Adrenal gland (tissue), 12 donors: Measurements from ENCODE around the gene KCNMB4. TPM values are rescaled to one million over a fixed set of nuclear protein-coding genes. Genes with fewer than 3 reads are reported as not detected.

Experiments
- DNase-seq, 7 donors: peaks; one replicate each; pipeline ENCODE4 v3.0.0-alpha.2; 2019 to 2020
- H3K27ac ChIP-seq, 5 donors: fragments of 200-600 bp; sonication (generic) in 4 of 5; 1 replicate in 3 of 5; 2 replicates in 2 of 5; pipeline versions ENCODE4 v1.5.1 to v1.8.0; 2016 to 2020; ENCODE audit warnings: mild to moderate bottlenecking in 1 of 5
- H3K27me3 ChIP-seq: fragments of 200-600 bp; 2 replicates; pipeline ENCODE4 v1.8.0; 2021
- H3K36me3 ChIP-seq, 2 donors: fragments of 200-600 bp; replicated peaks in 1 of 2; 1 replicate in 1 of 2; 2 replicates in 1 of 2; pipeline versions ENCODE4 v1.5.1 to v1.8.0; 2018 to 2022
- H3K4me1 ChIP-seq, 2 donors: fragments of 200-600 bp; replicated peaks in 1 of 2; 1 replicate in 1 of 2; 2 replicates in 1 of 2; pipeline versions ENCODE4 v1.5.1 to v1.8.0; 2018 to 2021
- H3K4me3 ChIP-seq, 4 donors: fragments of 200-600 bp; sonication (generic) in 3 of 4; one replicate each; pipeline ENCODE4 v1.5.1; 2016 to 2018
- H3K9me3 ChIP-seq, 3 donors: fragments of 200-600 bp; sonication (generic) in 1 of 3; replicated peaks in 1 of 3; 1 replicate in 2 of 3; 2 replicates in 1 of 3; pipeline versions ENCODE4 v1.5.1 to v1.8.0; 2016 to 2021
- POLR2A ChIP-seq, 2 donors: fragments of 450-650 bp; IDR thresholded peaks; one replicate each; pipeline ENCODE4 v1.6.1; 2017; ENCODE audit warnings: antibody characterized with exemption in 2 of 2, mild to moderate bottlenecking in 2 of 2, moderate library complexity in 1 of 2
- WGBS, 4 donors: extraction: QIAGEN DNeasy Blood & Tissue Kit in 2 of 4; methylation state at CpG; one replicate each; pipeline versions ENCODE4 v1.1.5 to v1.1.7; 2013 to 2017; 5-methylcytosine and 5-hydroxymethylcytosine counted together
- intact Hi-C, 2 donors: fragments of 100-400 bp; cut with DNase I; formaldehyde crosslinking; loops; one replicate each; pipeline versions ENCODE4 v1.14.1 to v1.15.0; 2022 to 2023
- polyA plus RNA-seq, 3 donors: library from polyadenylated mRNA; stranded (reverse); fragments of 200-250 nt in 2 of 3; fragments of 350-450 nt in 1 of 3; fragmentation: Illumina TruSeq in 1 of 3; extraction: RNeasy Lipid Tissue Mini Kit (QIAGEN cat#74804) in 1 of 3; gene quantifications; one replicate each; pipeline ENCODE4 v1.2.3, GENCODE V29; 2013 to 2014
- total RNA-seq, 9 donors: library from RNA; depleted of rRNA in 4 of 9; stranded (reverse); fragments of >200 nt in 4 of 9; fragments of 120-200 nt in 1 of 9; fragmentation: NEBNext Ultra II Directional in 1 of 9; extraction: Animal tissue kit (Norgen Biotek cat#: 25700) in 1 of 9; gene quantifications; one replicate each; pipeline versions ENCODE4 v1.1.0 to v1.2.4, GENCODE V29; 2013 to 2023
- TF ChIP-seq, protein P1 (sequence below), 6 experiments: fragments of 450-650 bp in 4 of 6; fragments of 200-600 bp in 2 of 6; sonication (generic) in 1 of 6; IDR thresholded peaks; 1 replicate in 5 of 6; 2 replicates in 1 of 6; pipeline versions ENCODE4 v1.5.1 to v1.8.0; 2016 to 2021; ENCODE audit warnings: antibody characterized with exemption in 6 of 6, mild to moderate bottlenecking in 2 of 6, moderate library complexity in 1 of 6
- donor health status: healthy with polysubstance abuse.
- donor health status: Bipolar disorder and iron deficiency.
- donor health status: DM: yes; HTN: yes; CAD: no.
- donor health status: DM: no; HTN: no; CAD: no.
- donor health status: DM: no; HTN: no; CAD: no.
- donor health status: DM: yes; HTN: yes; CAD: no.

The KCNMB4 gene
- total and polyA plus RNA-seq, 12 donors: 2.2 to 23.3 (median 8.8) TPM

- H3K27me3 ChIP-seq: no peaks in the 10 kb centered on the region
- H3K4me1 ChIP-seq: peaks cover 0 to 10% of the 10 kb centered on the region in 2 donors
- 89 to 93% (median 91%) methylated on average over 2 of the region's 2 CpGs for WGBS, 4 donors
- intact Hi-C loops: no loop called here
- no peak overlapping the region for H3K4me3 ChIP-seq
- H3K36me3 ChIP-seq: no peaks in the 10 kb centered on the region
- TF ChIP-seq, protein P1, sequence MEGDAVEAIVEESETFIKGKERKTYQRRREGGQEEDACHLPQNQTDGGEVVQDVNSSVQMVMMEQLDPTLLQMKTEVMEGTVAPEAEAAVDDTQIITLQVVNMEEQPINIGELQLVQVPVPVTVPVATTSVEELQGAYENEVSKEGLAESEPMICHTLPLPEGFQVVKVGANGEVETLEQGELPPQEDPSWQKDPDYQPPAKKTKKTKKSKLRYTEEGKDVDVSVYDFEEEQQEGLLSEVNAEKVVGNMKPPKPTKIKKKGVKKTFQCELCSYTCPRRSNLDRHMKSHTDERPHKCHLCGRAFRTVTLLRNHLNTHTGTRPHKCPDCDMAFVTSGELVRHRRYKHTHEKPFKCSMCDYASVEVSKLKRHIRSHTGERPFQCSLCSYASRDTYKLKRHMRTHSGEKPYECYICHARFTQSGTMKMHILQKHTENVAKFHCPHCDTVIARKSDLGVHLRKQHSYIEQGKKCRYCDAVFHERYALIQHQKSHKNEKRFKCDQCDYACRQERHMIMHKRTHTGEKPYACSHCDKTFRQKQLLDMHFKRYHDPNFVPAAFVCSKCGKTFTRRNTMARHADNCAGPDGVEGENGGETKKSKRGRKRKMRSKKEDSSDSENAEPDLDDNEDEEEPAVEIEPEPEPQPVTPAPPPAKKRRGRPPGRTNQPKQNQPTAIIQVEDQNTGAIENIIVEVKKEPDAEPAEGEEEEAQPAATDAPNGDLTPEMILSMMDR (IDR thresholded peaks at IDR 0.05): no peak
- no peak for TF ChIP-seq POLR2A (IDR thresholded peaks at IDR 0.05)
- no peak for DNase-seq
- no peak overlapping the region for H3K27ac ChIP-seq
- H3K9me3 ChIP-seq: no peaks in the 10 kb centered on the region
Measured at GRCh38 chr12:70321191-70321590, 44.9 kb upstream of the KCNMB4 start.

DNA sequence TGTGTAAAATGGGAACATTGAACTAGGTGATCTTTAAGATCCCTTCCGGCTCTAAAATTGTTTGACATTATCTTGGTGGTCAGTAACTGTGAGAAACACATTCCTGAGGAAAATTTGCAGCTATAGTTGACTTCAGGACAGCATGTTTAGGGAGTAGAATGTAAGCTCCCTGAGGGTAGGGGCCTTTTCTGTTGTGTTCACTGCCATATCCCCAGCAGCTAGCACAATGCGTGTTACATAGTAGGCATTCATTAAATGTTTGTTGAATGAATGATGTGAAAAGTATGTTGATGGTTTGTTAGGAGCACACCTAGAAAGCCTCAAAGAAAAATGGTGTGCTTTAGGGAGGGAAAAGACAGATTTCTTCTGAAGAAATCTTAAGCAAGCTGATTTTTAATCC lies 38.5 kb upstream of the KCNMB4 start:
- no peak overlapping the region for H3K4me3 ChIP-seq
- no peaks in the 10 kb centered on the region for H3K36me3 ChIP-seq
- DNase-seq: no peak
- H3K27ac ChIP-seq: no peak overlapping the region
- TF ChIP-seq POLR2A (IDR thresholded peaks at IDR 0.05): no peak
- TF ChIP-seq, protein P1 (IDR thresholded peaks at IDR 0.05): no peak
- WGBS, 4 donors: 95 to 98% (median 97%) methylated on average over 2 of the region's 2 CpGs
- H3K9me3 ChIP-seq: no peaks in the 10 kb centered on the region
- no peaks in the 10 kb centered on the region for H3K27me3 ChIP-seq
- peaks cover 0 to 3% of the 10 kb centered on the region in 2 donors for H3K4me1 ChIP-seq
- intact Hi-C loops: no loop called here

- intact Hi-C loops: no loop called here
- Histone ChIP-seq H3K4me3 (no peak overlapping the region), H3K9me3 (no peaks in the 10 kb centered on the region), H3K4me1 (no peaks in the 10 kb centered on the region), H3K27me3 (no peaks in the 10 kb centered on the region), H3K36me3 (no peaks in the 10 kb centered on the region), H3K27ac (no peak overlapping the region)
- 90 to 95% (median 94%) methylated on average over 3 of the region's 3 CpGs for WGBS, 4 donors
- TF ChIP-seq, protein P1 (IDR thresholded peaks at IDR 0.05): no peak
- TF ChIP-seq POLR2A (IDR thresholded peaks at IDR 0.05): no peak
- DNase-seq: no peak
Measured at GRCh38 chr12:70329728-70330127, 36.4 kb upstream of the KCNMB4 start.

- no peaks in the 10 kb centered on the region for H3K9me3 ChIP-seq
- no peak overlapping the region for H3K4me3 ChIP-seq
- TF ChIP-seq, protein P1 (IDR thresholded peaks at IDR 0.05): no peak
- no peak for TF ChIP-seq POLR2A (IDR thresholded peaks at IDR 0.05)
- no peaks in the 10 kb centered on the region for H3K27me3 ChIP-seq
- no peaks in the 10 kb centered on the region for H3K36me3 ChIP-seq
- H3K27ac ChIP-seq: no peak overlapping the region
- DNase-seq: no peak
- intact Hi-C loops: no loop called here
- 97 to 100% (median 99%) methylated on average over 2 of the region's 2 CpGs for WGBS, 4 donors
- H3K4me1 ChIP-seq: no peaks in the 10 kb centered on the region
Measured at GRCh38 chr12:70330158-70330557, 35.9 kb upstream of the KCNMB4 start.
